ENCODE measurements around the gene SH2D1B. TPM values are rescaled to one million over a fixed set of nuclear protein-coding genes. Genes with fewer than 3 reads are reported as not detected.

Gene SH2D1B
- total RNA-seq, 6 donors from 2014 or later, result 0.61 to 3.4 (median 1.1) TPM; not detected in 1

DNA sequence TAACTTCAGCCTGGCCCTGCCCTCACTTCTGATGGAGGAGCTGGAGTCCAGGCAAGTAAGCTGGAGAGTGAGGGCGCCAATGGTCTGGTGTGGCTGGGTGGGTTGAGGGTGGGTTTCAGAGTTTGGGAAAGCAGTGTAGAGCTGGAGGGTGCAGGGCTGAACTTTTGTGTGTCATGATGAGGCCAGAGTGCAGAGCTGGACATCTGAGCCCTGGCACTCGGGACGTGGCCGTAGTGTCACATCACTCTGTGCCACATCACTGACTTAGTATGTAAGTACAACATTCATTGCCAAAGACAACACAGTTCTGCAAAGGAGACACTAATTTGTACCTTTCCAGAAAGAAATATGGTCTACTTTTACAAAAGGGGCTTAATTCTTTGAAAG, 51.1 kb downstream of the SH2D1B start:
- Histone ChIP-seq H3K27me3 (no peaks in the 10 kb centered on the region), H3K36me3 (no peaks in the 10 kb centered on the region), H3K4me1 (peaks cover 0 to 2% (median 0%) of the 10 kb centered on the region in 4 donors), H3K27ac (no peak overlapping the region), H3K9me3 (no peaks in the 10 kb centered on the region), H3K4me3 (no peak overlapping the region)
- ATAC-seq (ENCODE audit: low FRiP score in 2 of 2) (no peak), DNase-seq (no peak)
- WGBS, 2 donors, result 94 to 95% methylated on average over 4 of the region's 4 CpGs
- TF ChIP-seq POLR2A (IDR thresholded peaks at IDR 0.05) (no peak), EP300 (IDR thresholded peaks at IDR 0.05) (no peak), POLR2AphosphoS5 (IDR thresholded peaks at IDR 0.05) (no peak)
- TF ChIP-seq, protein P1, sequence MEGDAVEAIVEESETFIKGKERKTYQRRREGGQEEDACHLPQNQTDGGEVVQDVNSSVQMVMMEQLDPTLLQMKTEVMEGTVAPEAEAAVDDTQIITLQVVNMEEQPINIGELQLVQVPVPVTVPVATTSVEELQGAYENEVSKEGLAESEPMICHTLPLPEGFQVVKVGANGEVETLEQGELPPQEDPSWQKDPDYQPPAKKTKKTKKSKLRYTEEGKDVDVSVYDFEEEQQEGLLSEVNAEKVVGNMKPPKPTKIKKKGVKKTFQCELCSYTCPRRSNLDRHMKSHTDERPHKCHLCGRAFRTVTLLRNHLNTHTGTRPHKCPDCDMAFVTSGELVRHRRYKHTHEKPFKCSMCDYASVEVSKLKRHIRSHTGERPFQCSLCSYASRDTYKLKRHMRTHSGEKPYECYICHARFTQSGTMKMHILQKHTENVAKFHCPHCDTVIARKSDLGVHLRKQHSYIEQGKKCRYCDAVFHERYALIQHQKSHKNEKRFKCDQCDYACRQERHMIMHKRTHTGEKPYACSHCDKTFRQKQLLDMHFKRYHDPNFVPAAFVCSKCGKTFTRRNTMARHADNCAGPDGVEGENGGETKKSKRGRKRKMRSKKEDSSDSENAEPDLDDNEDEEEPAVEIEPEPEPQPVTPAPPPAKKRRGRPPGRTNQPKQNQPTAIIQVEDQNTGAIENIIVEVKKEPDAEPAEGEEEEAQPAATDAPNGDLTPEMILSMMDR (IDR thresholded peaks at IDR 0.05), result no peak

DNA sequence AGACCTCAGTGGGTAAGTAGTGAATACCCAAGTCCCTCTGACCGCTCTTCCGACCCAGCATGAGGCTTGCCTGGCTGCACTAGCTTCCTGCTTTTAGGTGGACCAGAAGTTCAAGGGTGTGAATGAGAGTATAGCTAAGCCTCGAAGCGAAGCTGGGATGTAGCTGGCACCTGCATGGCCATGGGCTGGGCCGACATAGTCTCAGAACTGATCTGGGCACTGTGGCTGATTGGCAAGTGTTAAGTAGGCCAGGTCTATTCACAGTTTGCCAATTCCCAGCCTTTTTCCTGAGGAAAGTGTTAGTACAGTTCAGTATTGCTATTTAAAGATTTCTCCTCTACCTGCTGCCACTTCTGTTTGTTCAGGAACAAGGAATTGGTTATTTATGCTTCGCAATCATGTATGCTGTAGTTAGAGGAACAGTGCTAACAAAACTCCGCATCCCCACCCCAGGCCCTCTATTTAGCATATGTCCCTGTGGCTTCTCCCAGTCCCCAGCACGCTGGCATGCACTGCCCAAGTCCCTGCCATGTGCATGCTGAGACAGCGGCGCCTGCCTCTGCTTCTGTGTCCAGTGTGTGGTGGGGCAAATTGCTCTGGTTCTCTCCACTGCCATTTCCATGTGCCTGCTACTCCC, 51.6 kb downstream of the SH2D1B start:
- DNase-seq, result no peak
- H3K4me1 ChIP-seq, result peaks cover 0 to 2% (median 0%) of the 10 kb centered on the region in 4 donors
- no peak overlapping the region for H3K4me3 ChIP-seq
- 96 to 97% methylated on average over 10 of the region's 10 CpGs for WGBS, 2 donors
- no peak overlapping the region for H3K27ac ChIP-seq
- TF ChIP-seq EP300 (IDR thresholded peaks at IDR 0.05) (no peak), POLR2AphosphoS5 (IDR thresholded peaks at IDR 0.05) (no peak), POLR2A (IDR thresholded peaks at IDR 0.05) (no peak)
- TF ChIP-seq, protein P1 (IDR thresholded peaks at IDR 0.05), result no peak
- no peaks in the 10 kb centered on the region for H3K36me3 ChIP-seq
- no peaks in the 10 kb centered on the region for H3K27me3 ChIP-seq
- ATAC-seq (ENCODE audit: low FRiP score in 2 of 2), result no peak
- no peaks in the 10 kb centered on the region for H3K9me3 ChIP-seq

GRCh38 chr1:162359523-162360236, 52.3 kb downstream of the SH2D1B start:
- H3K4me1 ChIP-seq, result peaks cover 0 to 2% (median 0%) of the 10 kb centered on the region in 4 donors
- 84 to 89% methylated on average over 10 of the region's 10 CpGs for WGBS, 2 donors
- H3K36me3 ChIP-seq, result no peaks in the 10 kb centered on the region
- H3K4me3 ChIP-seq, result no peak overlapping the region
- DNase-seq (no peak), ATAC-seq (ENCODE audit: low FRiP score in 2 of 2) (no peak)
- no peaks in the 10 kb centered on the region for H3K9me3 ChIP-seq
- H3K27me3 ChIP-seq, result no peaks in the 10 kb centered on the region
- no peak overlapping the region for H3K27ac ChIP-seq
- TF ChIP-seq POLR2AphosphoS5 (IDR thresholded peaks at IDR 0.05) (no peak), POLR2A (IDR thresholded peaks at IDR 0.05) (no peak), EP300 (IDR thresholded peaks at IDR 0.05) (no peak)
- TF ChIP-seq, protein P1 (IDR thresholded peaks at IDR 0.05), result no peak

GRCh38 chr1:162358928-162359327, 53.0 kb downstream of the SH2D1B start:
- no peaks in the 10 kb centered on the region for H3K27me3 ChIP-seq
- ATAC-seq (ENCODE audit: low FRiP score in 2 of 2), result no peak
- 73 to 86% methylated on average over 1 of the region's 1 CpG for WGBS, 2 donors
- no peak overlapping the region for H3K4me3 ChIP-seq
- no peaks in the 10 kb centered on the region for H3K9me3 ChIP-seq
- H3K27ac ChIP-seq, result no peak overlapping the region
- peaks cover 0 to 5% (median 2%) of the 10 kb centered on the region in 4 donors for H3K4me1 ChIP-seq
- TF ChIP-seq POLR2A (IDR thresholded peaks at IDR 0.05) (no peak), POLR2AphosphoS5 (IDR thresholded peaks at IDR 0.05) (no peak), EP300 (IDR thresholded peaks at IDR 0.05) (no peak)
- TF ChIP-seq, protein P1 (IDR thresholded peaks at IDR 0.05), result no peak
- H3K36me3 ChIP-seq, result no peaks in the 10 kb centered on the region
- no peak for DNase-seq

Data from upper lobe of left lung (tissue), 6 donors.